ENCODE data around the gene SLC38A7. TPM values are rescaled to one million over a fixed set of nuclear protein-coding genes. Genes with fewer than 3 reads are reported as not detected.

The SLC38A7 gene
- total and polyA plus RNA-seq, 2 of the 13 experiments (the other 11 are each of a cell fraction or from before 2014, with no cell fraction given), result 13.2 to 14.1 TPM

GRCh38 chr16:58685084-58685449 is 497 bp upstream of the SLC38A7 start:
- Histone ChIP-seq H3K27me3 (ENCODE audit: control insufficient read depth in 1 of 2, insufficient read depth in 2 of 2, low read length in 2 of 2) (no peaks in the 10 kb centered on the region; a peak in 1 of 5 replicates), H2AFZ (ENCODE audit: low read length) (peak overlapping the region; percentile 97), H3K9me3 (ENCODE audit: low read length) (no peaks in the 10 kb centered on the region), H3K36me3 (replicated peaks in 1 of 2; ENCODE audit: control insufficient read depth in 1 of 2, insufficient read depth in 2 of 2, low read length in 2 of 2) (peaks cover 1 to 3% of the 10 kb centered on the region in 2 experiments; a peak in 2 of 5 replicates), H3K79me2 (ENCODE audit: insufficient read depth, low read length) (peaks cover 5% of the 10 kb centered on the region), H3K4me1 (ENCODE audit: insufficient read depth, low read length) (peaks cover 19% of the 10 kb centered on the region), H3K9ac (ENCODE audit: insufficient read depth, low read depth, low read length) (peak overlapping the region; percentile 81), H3K4me3 (replicated peaks in 1 of 3; ENCODE audit: insufficient read depth in 1 of 3, low read depth in 2 of 3, low read length in 3 of 3) (peak overlapping the region; percentile 81 to 91 (median 88)), H4K20me1 (ENCODE audit: insufficient read depth, low read length) (no peaks in the 10 kb centered on the region), H3K4me2 (ENCODE audit: low read depth, low read length) (peak overlapping the region; percentile 93), H3K27ac (ENCODE audit: extremely low read length, insufficient read depth, low read length) (no peak overlapping the region)
- intact Hi-C loops (cut with micrococcal nuclease; ENCODE audit: unreplicated experiment) (loop anchor here (2.0 kb wide), 1 partner anchor 48 kb away; no protein-coding TSS in a partner anchor), in situ Hi-C loops (cut with HindIII; ENCODE audit: extremely low pct_ligation_motif_present, low pct_unique_long_range_greater_than_20kb) (no loop called here)
- 2% methylated on average over 6 of the region's 6 CpGs for WGBS (ENCODE audit: low lambda C conversion rate)
- no TSS peak for BruUV-seq (replicated peaks)
- DNase-seq (ENCODE audit: low spot score) (peak; percentile 44), FAIRE-seq (peak; percentile 44), ATAC-seq (peak; percentile 40)
- POLR2A ChIA-PET, result interaction anchor here (0.6 to 2.0 kb wide), 21 partner anchors 9 to 292 kb away, joined by 3 to 11 read pairs (median 4); no protein-coding TSS in a partner anchor
- CTCF ChIA-PET (ENCODE audit: low intra/inter-chr PET ratio, low total read pairs), result no interaction called here
- TF ChIP-seq PRDM4 (CRISPR knock-in tag; IDR thresholded peaks at IDR 0.05; ENCODE audit: borderline replicate concordance) (no peak), ZBTB25 (CRISPR knock-in tag; IDR thresholded peaks at IDR 0.05) (no peak), KAT2B (IDR thresholded peaks at IDR 0.05; ENCODE audit: borderline replicate concordance, low read depth, low read length) (no peak), TARDBP (CRISPR knock-in tag; IDR thresholded peaks at IDR 0.05) (peak; percentile 35; the same call in 1 of the 2 replicates), AHR (CRISPR knock-in tag; IDR thresholded peaks at IDR 0.05) (no peak), EZH2 (conservative IDR thresholded peaks at IDR 0.05; ENCODE audit: low read depth, low read length) (no peak), ISX (CRISPR knock-in tag; conservative IDR thresholded peaks at IDR 0.05) (no peak), PRDM10 (CRISPR knock-in tag; IDR thresholded peaks at IDR 0.05; ENCODE audit: low read depth) (0 out of 2 replicates have a peak, but pooled peaks have one; percentile 2), ARID2 (CRISPR knock-in tag; IDR thresholded peaks at IDR 0.05; ENCODE audit: borderline replicate concordance) (0 out of 2 replicates have a peak, but pooled peaks have one; percentile 48), ZNF672 (CRISPR knock-in tag; IDR thresholded peaks at IDR 0.05) (no peak), STAT6 (CRISPR knock-in tag; IDR thresholded peaks at IDR 0.05; ENCODE audit: borderline replicate concordance) (0 out of 2 replicates have a peak, but pooled peaks have one; percentile 1), CCDC6 (CRISPR knock-in tag; IDR thresholded peaks at IDR 0.05) (no peak), ZNF101 (CRISPR knock-in tag; IDR thresholded peaks at IDR 0.05; ENCODE audit: borderline replicate concordance, low read depth) (no peak), CEBPG (CRISPR knock-in tag; IDR thresholded peaks at IDR 0.05) (peak; percentile 56), RARG (CRISPR knock-in tag; IDR thresholded peaks at IDR 0.05; ENCODE audit: low read depth) (no peak)

Data from HepG2 (cell line).